Parathyroid adenoma (tissue), 2 donors: Measurements from ENCODE around the gene MAP2K7.

ENCODE experiments used
- H2AFZ ChIP-seq: fragments of 300-600 bp; sonication (generic); one replicate; pipeline ENCODE4 v1.7.0; 2017; ENCODE audit warnings: antibody characterized with exemption, mild to moderate bottlenecking
- H3K27ac ChIP-seq: fragments of 300-600 bp; sonication (generic); one replicate; pipeline ENCODE4 v1.7.0; 2017
- H3K27me3 ChIP-seq: fragments of 300-600 bp; sonication (generic); one replicate; pipeline ENCODE4 v1.7.0; 2017; ENCODE audit warnings: low read length; ENCODE audit not compliant: control insufficient read depth, insufficient read depth
- H3K36me3 ChIP-seq: fragments of 300-600 bp; sonication (generic); one replicate; pipeline ENCODE4 v1.7.0; 2017; ENCODE audit warnings: low read length; ENCODE audit not compliant: control insufficient read depth, insufficient read depth
- H3K4me1 ChIP-seq: fragments of 300-600 bp; sonication (generic); one replicate; pipeline ENCODE4 v1.7.0; 2017; ENCODE audit warnings: control low read depth
- H3K4me2 ChIP-seq: fragments of 300-600 bp; sonication (generic); one replicate; pipeline ENCODE4 v1.7.0; 2017; ENCODE audit warnings: low read length
- H3K4me3 ChIP-seq: fragments of 300-600 bp; sonication (generic); one replicate; pipeline ENCODE4 v1.7.0; 2017; ENCODE audit warnings: low read depth, low read length
- H3K79me2 ChIP-seq: fragments of 300-600 bp; sonication (generic); one replicate; pipeline ENCODE4 v1.7.0; 2017; ENCODE audit warnings: control low read depth
- H3K9ac ChIP-seq: fragments of 300-600 bp; sonication (generic); one replicate; pipeline ENCODE4 v1.7.0; 2017; ENCODE audit warnings: mild to moderate bottlenecking
- H3K9me3 ChIP-seq: fragments of 300-600 bp; sonication (generic); one replicate; pipeline ENCODE4 v1.7.0; 2017; ENCODE audit warnings: low read length; ENCODE audit not compliant: control insufficient read depth
- CTCF ChIP-seq: fragments of 300-600 bp; sonication (generic); IDR thresholded peaks from one replicate; pipeline ENCODE4 v1.7.0; 2017; ENCODE audit warnings: antibody characterized with exemption, mild to moderate bottlenecking
- donor health status: primary hyperparathyroidism.

The MAP2K7 gene

GRCh38 chr19:7913652-7914051 lies 10.0 kb downstream of the MAP2K7 start:
- Histone ChIP-seq H3K27me3 (no peaks in the 10 kb centered on the region), H3K4me3 (no peak overlapping the region), H3K9me3 (no peaks in the 10 kb centered on the region), H2AFZ (no peak overlapping the region), H3K4me1 (no peaks in the 10 kb centered on the region), H3K4me2 (no peak overlapping the region), H3K79me2 (peaks cover 2% of the 10 kb centered on the region), H3K9ac (no peak overlapping the region), H3K36me3 (no peaks in the 10 kb centered on the region), H3K27ac (no peak overlapping the region)
- no peak for TF ChIP-seq CTCF

- Histone ChIP-seq H3K36me3 (no peaks in the 10 kb centered on the region), H3K79me2 (peaks cover 2% of the 10 kb centered on the region), H3K4me1 (no peaks in the 10 kb centered on the region), H2AFZ (no peak overlapping the region), H3K27ac (no peak overlapping the region), H3K27me3 (no peaks in the 10 kb centered on the region), H3K4me3 (no peak overlapping the region), H3K9ac (no peak overlapping the region), H3K9me3 (no peaks in the 10 kb centered on the region), H3K4me2 (no peak overlapping the region)
- no peak for TF ChIP-seq CTCF
Measured at GRCh38 chr19:7914099-7914498, 10.4 kb downstream of the MAP2K7 start.

- H3K4me3 ChIP-seq, result no peak within 1 kb of the TSS
- no peaks in the 10 kb centered on the region for H3K36me3 ChIP-seq
- H3K79me2 ChIP-seq, result no peaks in the 10 kb centered on the region
- no peaks in the 10 kb centered on the region for H3K9me3 ChIP-seq
- H3K27ac ChIP-seq, result no peak within 1 kb of the TSS
- no peak within 1 kb of the TSS for H3K4me2 ChIP-seq
- no peaks in the 10 kb centered on the region for H3K27me3 ChIP-seq
- H2AFZ ChIP-seq, result no peak within 1 kb of the TSS
- H3K4me1 ChIP-seq, result no peaks in the 10 kb centered on the region
- no peak for TF ChIP-seq CTCF
- H3K9ac ChIP-seq, result no peak within 1 kb of the TSS
Measured at GRCh38 chr19:7914598-7915045, 10.9 kb downstream of the MAP2K7 start, which contains the start of gene TGFBR3L. Gene TGFBR3L (plus strand): TSS chr19:7914830.

- Histone ChIP-seq H3K79me2 (no peaks in the 10 kb centered on the region), H3K4me3 (peak overlapping the region; percentile 47), H3K36me3 (no peaks in the 10 kb centered on the region), H3K9ac (peak overlapping the region; percentile 42), H3K9me3 (no peaks in the 10 kb centered on the region), H3K4me2 (peak overlapping the region; percentile 61), H2AFZ (peak overlapping the region; percentile 65), H3K27ac (peak overlapping the region; percentile 83), H3K27me3 (no peaks in the 10 kb centered on the region), H3K4me1 (peaks cover 3% of the 10 kb centered on the region)
- TF ChIP-seq CTCF, result no peak
Measured at GRCh38 chr19:7915250-7916102, 11.8 kb downstream of the MAP2K7 start.
